ENCODE results near the gene KIF4A. TPM values are rescaled to one million over a fixed set of nuclear protein-coding genes. Genes with fewer than 3 reads are reported as not detected.
A peak's percentile ranks its signal among the peaks of the same experiment; 100 is the strongest.

Gene KIF4A
- total RNA-seq, 4 donors from 2014 or later, result 0.06 to 0.42 (median 0.37) TPM

GRCh38 chrX:70257423-70258288 lies 32.2 kb upstream of the KIF4A start:
- H3K4me3 ChIP-seq, result no peak overlapping the region
- no peaks in the 10 kb centered on the region for H3K9me3 ChIP-seq
- intact Hi-C loops (cut with DNase I), result no loop called here
- H3K36me3 ChIP-seq, result no peaks in the 10 kb centered on the region
- 64% methylated on average over 3 of the region's 5 CpGs for WGBS
- H3K4me1 ChIP-seq, result no peaks in the 10 kb centered on the region
- H3K27ac ChIP-seq (replicated peaks in 1 of 4), result no peak overlapping the region
- no peaks in the 10 kb centered on the region for H3K27me3 ChIP-seq
- TF ChIP-seq CTCF (IDR thresholded peaks at IDR 0.05), result no peak
- no peak for TF ChIP-seq POLR2A (IDR thresholded peaks at IDR 0.05; ENCODE audit: low read depth)
- no peak for TF ChIP-seq POLR2AphosphoS5 (IDR thresholded peaks at IDR 0.05)
- no peak for TF ChIP-seq EP300 (IDR thresholded peaks at IDR 0.05)
- no peak for DNase-seq (ENCODE audit: extremely low spot score)

GRCh38 chrX:70260104-70260503 lies 29.8 kb upstream of the KIF4A start, which contains the start of gene P2RY4:
TSS of gene P2RY4 (minus strand) at chrX:70260204. CDS start at chrX:70259624, 580 bp downstream.
- Histone ChIP-seq H3K4me1 (no peaks in the 10 kb centered on the region), H3K36me3 (no peaks in the 10 kb centered on the region), H3K4me3 (no peak within 1 kb of the TSS), H3K9me3 (no peaks in the 10 kb centered on the region), H3K27me3 (no peaks in the 10 kb centered on the region), H3K27ac (replicated peaks in 1 of 4) (no peak within 1 kb of the TSS)
- intact Hi-C loops (cut with DNase I), result no loop called here
- TF ChIP-seq POLR2AphosphoS5 (IDR thresholded peaks at IDR 0.05) (no peak), EP300 (IDR thresholded peaks at IDR 0.05) (no peak), POLR2A (IDR thresholded peaks at IDR 0.05; ENCODE audit: low read depth) (no peak), CTCF (IDR thresholded peaks at IDR 0.05) (no peak)
- DNase-seq (ENCODE audit: extremely low spot score), result no peak
- 62% methylated on average over 4 of the region's 4 CpGs for WGBS

- DNase-seq (ENCODE audit: extremely low spot score), result no peak
- Histone ChIP-seq H3K4me3 (no peak overlapping the region), H3K27ac (replicated peaks in 1 of 4) (no peak overlapping the region), H3K36me3 (no peaks in the 10 kb centered on the region), H3K9me3 (no peaks in the 10 kb centered on the region), H3K27me3 (no peaks in the 10 kb centered on the region), H3K4me1 (no peaks in the 10 kb centered on the region)
- intact Hi-C loops (cut with DNase I), result no loop called here
- TF ChIP-seq POLR2AphosphoS5 (IDR thresholded peaks at IDR 0.05), result no peak
- no peak for TF ChIP-seq EP300 (IDR thresholded peaks at IDR 0.05)
- TF ChIP-seq CTCF (IDR thresholded peaks at IDR 0.05), result peak in 2 of 3 experiments; percentile 12 to 27
- no peak for TF ChIP-seq POLR2A (IDR thresholded peaks at IDR 0.05; ENCODE audit: low read depth)
- WGBS, result 19% methylated on average over 7 of the region's 7 CpGs
Measured at GRCh38 chrX:70262952-70263567, 26.8 kb upstream of the KIF4A start.

GRCh38 chrX:70264784-70265183 lies 25.1 kb upstream of the KIF4A start:
- H3K27ac ChIP-seq (replicated peaks in 1 of 4), result no peak overlapping the region
- H3K4me3 ChIP-seq, result no peak overlapping the region
- intact Hi-C loops (cut with DNase I), result no loop called here
- no peaks in the 10 kb centered on the region for H3K4me1 ChIP-seq
- TF ChIP-seq CTCF (IDR thresholded peaks at IDR 0.05) (no peak), EP300 (IDR thresholded peaks at IDR 0.05) (no peak), POLR2AphosphoS5 (IDR thresholded peaks at IDR 0.05) (no peak), POLR2A (IDR thresholded peaks at IDR 0.05; ENCODE audit: low read depth) (no peak)
- no peak for DNase-seq (ENCODE audit: extremely low spot score)
- no peaks in the 10 kb centered on the region for H3K9me3 ChIP-seq
- no peaks in the 10 kb centered on the region for H3K27me3 ChIP-seq
- no peaks in the 10 kb centered on the region for H3K36me3 ChIP-seq
- WGBS, result 49% methylated on average over 3 of the region's 3 CpGs
